ENCODE data around the gene CNR2. TPM values are rescaled to one million over a fixed set of nuclear protein-coding genes. Genes with fewer than 3 reads are reported as not detected.

CNR2 gene
- total and polyA plus RNA-seq, 2 experiments from 2014 or later = not detected

- no peak for TF ChIP-seq REST (IDR thresholded peaks at IDR 0.05; ENCODE audit: unreplicated experiment)
These were observed 44.6 kb downstream of the CNR2 start (continued) for GRCh38 chr1:23868557-23869016.

- H3K27me3 Mint-ChIP-seq (ENCODE audit: insufficient read depth, low read depth, poor library complexity) = peaks cover 28% of the 10 kb centered on the region
- H3K4me3 ChIP-seq = peak within 1 kb of the TSS; percentile 86
- no peaks in the 10 kb centered on the region for H3K79me2 ChIP-seq (replicated peaks; ENCODE audit: insufficient read depth)
- no peaks in the 10 kb centered on the region for H3F3A ChIP-seq (replicated peaks; ENCODE audit: low read depth)
- no peaks in the 10 kb centered on the region for H3K9me2 ChIP-seq (ENCODE audit: insufficient read depth)
- H3K27me3 ChIP-seq (ENCODE audit: insufficient read depth) = peaks cover 25% of the 10 kb centered on the region
- H3K27ac Mint-ChIP-seq = no peak within 1 kb of the TSS
- H3K4me2 ChIP-seq = peak within 1 kb of the TSS; percentile 92
- H3K4me1 ChIP-seq (ENCODE audit: insufficient read depth) = peaks cover 3% of the 10 kb centered on the region; the same call in 1 of the 2 replicates
- no peaks in the 10 kb centered on the region for H3K4me1 Mint-ChIP-seq
- H3K4me3 Mint-ChIP-seq = peak within 1 kb of the TSS; percentile 75
- H3K27ac ChIP-seq (ENCODE audit: low read depth) = no peak within 1 kb of the TSS
- no peaks in the 10 kb centered on the region for H4K20me1 ChIP-seq (replicated peaks; ENCODE audit: insufficient read depth)
- ATAC-seq = peak; percentile 96
- TF ChIP-seq EZH2 (IDR thresholded peaks at IDR 0.05; ENCODE audit: low read depth, unreplicated experiment) = peak; percentile 19
- TF ChIP-seq ETS1 (IDR thresholded peaks at IDR 0.05) = 0 out of 2 replicates have a peak, but pooled peaks have one; percentile 6
- TF ChIP-seq CTCF (conservative IDR thresholded peaks at IDR 0.05; ENCODE audit: low read depth in 2 of 2) = peak; percentile 81 to 94
- no peak for TF ChIP-seq EZH2phosphoT487 (IDR thresholded peaks at IDR 0.05; ENCODE audit: unreplicated experiment)
- peak; percentile 77 for TF ChIP-seq POLR2AphosphoS5 (IDR thresholded peaks at IDR 0.05; ENCODE audit: low read depth)
- TF ChIP-seq ZNF462 (CRISPR knock-in tag; IDR thresholded peaks at IDR 0.05) = no peak
- TF ChIP-seq CREB1 (CRISPR knock-in tag; IDR thresholded peaks at IDR 0.05; ENCODE audit: low read depth) = peak; percentile 41
- no peaks in the 10 kb centered on the region for H3K36me3 ChIP-seq (ENCODE audit: insufficient read depth)
- no peaks in the 10 kb centered on the region for H3K36me3 Mint-ChIP-seq (ENCODE audit: low read depth)
- H2AFZ ChIP-seq = peak within 1 kb of the TSS; percentile 94
- H3K9me3 Mint-ChIP-seq = no peaks in the 10 kb centered on the region; the same call in 2 of the 3 replicates
- peak; percentile 99 for DNase-seq (ENCODE audit: low spot score)
These were observed 45.1 kb downstream of the CNR2 start, which contains the start of gene FUCA1 for GRCh38 chr1:23867895-23868556. TSS of gene FUCA1 (minus strand) at chr1:23868290. CDS start at chr1:23868286, 4 bp downstream.

Measured in GM23338 (cell line).